SH-SY5Y (cell line): Measurements from ENCODE around the gene TBL3.

Experiments used
- GATA2 ChIP-seq: IDR thresholded peaks from 2 replicates; pipeline ENCODE4 v1.6.1; 2011; ENCODE audit warnings: mild to moderate bottlenecking, low read depth, low read length
- GATA3 ChIP-seq: IDR thresholded peaks from 2 replicates; pipeline ENCODE4 v1.6.1; 2011; ENCODE audit warnings: low read depth, mild to moderate bottlenecking, low read length, moderate library complexity

- TF ChIP-seq GATA2 (no peak), GATA3 (no peak)
Measured at GRCh38 chr16:1984347-1985225, 12.7 kb downstream of the TBL3 start.
